Thoracic aorta (tissue), 2 donors: ENCODE measurements around the gene PHF23. TPM values are rescaled to one million over a fixed set of nuclear protein-coding genes. Genes with fewer than 3 reads are reported as not detected.

Source experiments
- ATAC-seq: fragments of 150-250 bp; one replicate; pipeline ENCODE4 v1.8.0; 2017; ENCODE audit warnings: low read depth; ENCODE audit not compliant: insufficient number of reproducible peaks, low FRiP score
- DNase-seq: peaks from one replicate; pipeline ENCODE4 v3.0.0-alpha.2; 2020; ENCODE audit warnings: low spot score
- H3K27ac ChIP-seq, 2 donors: fragments of 200-600 bp; sonication (generic); 1 replicate in 1 of 2; 2 replicates in 1 of 2; pipeline ENCODE4 v1.5.1; 2016; ENCODE audit warnings: mild to moderate bottlenecking in 2 of 2, moderate library complexity in 2 of 2
- H3K27me3 ChIP-seq: fragments of 200-600 bp; sonication (generic); replicated peaks from 2 replicates; pipeline ENCODE4 v1.6.0; 2016; ENCODE audit warnings: mild to moderate bottlenecking; ENCODE audit not compliant: insufficient read depth
- H3K36me3 ChIP-seq: fragments of 200-600 bp; sonication (generic); one replicate; pipeline ENCODE4 v1.5.1; 2016
- H3K4me1 ChIP-seq, 2 donors: fragments of 200-600 bp; sonication (generic); 1 replicate in 1 of 2; 2 replicates in 1 of 2; pipeline versions ENCODE4 v1.5.1 to v1.6.0; 2016; ENCODE audit warnings: low read depth in 2 of 2, mild to moderate bottlenecking in 1 of 2; ENCODE audit not compliant: control insufficient read depth in 1 of 2
- H3K4me3 ChIP-seq: fragments of 200-600 bp; sonication (generic); 2 replicates; pipeline ENCODE4 v1.5.1; 2016; ENCODE audit warnings: mild to moderate bottlenecking
- H3K9me3 ChIP-seq: fragments of 200-600 bp; sonication (generic); 2 replicates; pipeline ENCODE4 v1.5.1; 2016
- CTCF ChIP-seq: fragments of 200-600 bp; sonication (generic); IDR thresholded peaks from one replicate; pipeline ENCODE4 v1.5.1; 2019; ENCODE audit warnings: antibody characterized with exemption
- total RNA-seq, 2 donors: library from RNA; depleted of rRNA; stranded (reverse); fragments of >200 nt; gene quantifications; one replicate each; pipeline versions ENCODE4 v1.1.0 to v1.2.3, GENCODE V29; 2016

Gene PHF23
- total RNA-seq, 2 donors from 2014 or later: 25.1 to 44.7 TPM

GRCh38 chr17:7191069-7191468, 48.2 kb downstream of the PHF23 start:
- Histone ChIP-seq H3K4me3 (no peak overlapping the region), H3K36me3 (peaks cover 31% of the 10 kb centered on the region), H3K27ac (no peak overlapping the region), H3K4me1 (no peaks in the 10 kb centered on the region), H3K27me3 (no peaks in the 10 kb centered on the region), H3K9me3 (no peaks in the 10 kb centered on the region)
- no peak for DNase-seq
- no peak for ATAC-seq
- no peak for TF ChIP-seq CTCF

GRCh38 chr17:7190276-7190917, 48.9 kb downstream of the PHF23 start:
- no peaks in the 10 kb centered on the region for H3K4me1 ChIP-seq
- no peak overlapping the region for H3K27ac ChIP-seq
- H3K4me3 ChIP-seq: no peak overlapping the region
- ATAC-seq: no peak
- H3K36me3 ChIP-seq: peaks cover 28% of the 10 kb centered on the region
- no peak for TF ChIP-seq CTCF
- H3K9me3 ChIP-seq: no peaks in the 10 kb centered on the region
- no peaks in the 10 kb centered on the region for H3K27me3 ChIP-seq
- DNase-seq: no peak

GRCh38 chr17:7186241-7186640, 53.0 kb downstream of the PHF23 start:
- Histone ChIP-seq H3K9me3 (no peaks in the 10 kb centered on the region), H3K27me3 (no peaks in the 10 kb centered on the region), H3K4me1 (no peaks in the 10 kb centered on the region), H3K36me3 (peaks cover 4% of the 10 kb centered on the region), H3K4me3 (no peak overlapping the region), H3K27ac (no peak overlapping the region)
- no peak for ATAC-seq
- no peak for TF ChIP-seq CTCF
- DNase-seq: no peak

Other genes starting within 250 kb of the PHF23 start
- gene ALOX12, start 243.4 kb downstream of the PHF23 start, total RNA-seq: not detected
- 100 to 1,000 TPM in 1 of 2 donors, 10 to 100 TPM in 1; 99.5 to 164 TPM for gene RNASEK, start 226.8 kb downstream of the PHF23 start, total RNA-seq
- gene BCL6B, start 216.4 kb downstream of the PHF23 start, total RNA-seq: 1 to 10 TPM in 1 of 2 donors, under 1 TPM in 1; 0.95 to 5.7 TPM
- gene SLC16A13, start 203.4 kb downstream of the PHF23 start, total RNA-seq: under 1 TPM in 1 of 2 donors, not detected in 1; 0.56 TPM
- under 1 TPM in 1 of 2 donors, not detected in 1; 0.27 TPM for gene SLC16A11, start 195.4 kb downstream of the PHF23 start, total RNA-seq
- gene CLEC10A, start 159.2 kb downstream of the PHF23 start, total RNA-seq: 1 to 10 TPM; 3.2 to 5.8 TPM
- 1 to 10 TPM; 1.4 to 8.1 TPM for gene ASGR2, start 124.6 kb downstream of the PHF23 start, total RNA-seq
- 1 to 10 TPM; 1.9 to 5.4 TPM for gene ASGR1, start 60.1 kb downstream of the PHF23 start, total RNA-seq
- 10 to 100 TPM; 14.0 to 14.8 TPM for gene DLG4, start 19.6 kb downstream of the PHF23 start, total RNA-seq
- gene ACADVL, start 19.5 kb downstream of the PHF23 start, total RNA-seq: 100 to 1,000 TPM; 369 to 471 TPM
- gene DVL2, start 4.9 kb downstream of the PHF23 start, total RNA-seq: 10 to 100 TPM; 52.8 to 68.5 TPM
- gene GABARAP, start 3.0 kb upstream of the PHF23 start, total RNA-seq: 100 to 1,000 TPM; 187 to 446 TPM
- 10 to 100 TPM; 51.3 to 51.7 TPM for gene CTDNEP1, start 12.3 kb upstream of the PHF23 start, total RNA-seq
- 10 to 100 TPM; 15.8 to 19.0 TPM for gene ELP5, start 12.8 kb upstream of the PHF23 start, total RNA-seq
- gene CLDN7, start 23.0 kb upstream of the PHF23 start, total RNA-seq: under 1 TPM in 1 of 2 donors, not detected in 1; 0.41 TPM
- gene SLC2A4, start 42.3 kb upstream of the PHF23 start, total RNA-seq: 1 to 10 TPM; 1.2 to 7.7 TPM
- gene YBX2, start 55.2 kb upstream of the PHF23 start, total RNA-seq: not detected
- gene EIF5A, start 68.2 kb upstream of the PHF23 start, total RNA-seq: 100 to 1,000 TPM; 118 to 130 TPM
- gene GPS2, start 75.9 kb upstream of the PHF23 start, total RNA-seq: 10 to 100 TPM; 66.5 to 100.0 TPM
- 10 to 100 TPM; 24.4 to 45.3 TPM for gene NEURL4, start 89.9 kb upstream of the PHF23 start, total RNA-seq
- 1 to 10 TPM; 6.8 to 9.9 TPM for gene ACAP1, start 97.1 kb upstream of the PHF23 start, total RNA-seq
- gene KCTD11, start 112.7 kb upstream of the PHF23 start, total RNA-seq: 10 to 100 TPM; 13.3 to 20.2 TPM
- gene TMEM95, start 115.7 kb upstream of the PHF23 start, total RNA-seq: not detected
- gene TNK1, start 141.6 kb upstream of the PHF23 start, total RNA-seq: 1 to 10 TPM; 3.7 to 4.7 TPM
- gene PLSCR3, start 155.1 kb upstream of the PHF23 start, total RNA-seq: 10 to 100 TPM; 31.0 to 49.4 TPM
- 10 to 100 TPM; 27.9 to 88.9 TPM for gene TMEM256, start 164.6 kb upstream of the PHF23 start, total RNA-seq
- gene NLGN2, start 168.4 kb upstream of the PHF23 start, total RNA-seq: 10 to 100 TPM in 1 of 2 donors, 1 to 10 TPM in 1; 9.2 to 20.8 TPM
- gene SPEM1, start 180.9 kb upstream of the PHF23 start, total RNA-seq: not detected
- gene SPEM2, start 186.2 kb upstream of the PHF23 start, total RNA-seq: not detected
- not detected for gene SPEM3, start 189.4 kb upstream of the PHF23 start, total RNA-seq
- 1 to 10 TPM; 7.7 to 9.7 TPM for gene TMEM102, start 196.0 kb upstream of the PHF23 start, total RNA-seq
- under 1 TPM in 1 of 2 donors, not detected in 1; 0.68 TPM for gene FGF11, start 200.1 kb upstream of the PHF23 start, total RNA-seq
- gene CHRNB1, start 205.6 kb upstream of the PHF23 start, total RNA-seq: 10 to 100 TPM; 11.6 to 17.6 TPM
- gene ZBTB4, start 240.2 kb upstream of the PHF23 start, total RNA-seq: 10 to 100 TPM; 56.2 to 72.3 TPM
- not detected for gene SLC35G6, start 242.0 kb upstream of the PHF23 start, total RNA-seq
- gene POLR2A, start 244.9 kb upstream of the PHF23 start, total RNA-seq: 100 to 1,000 TPM in 1 of 2 donors, 10 to 100 TPM in 1; 77.8 to 151 TPM